GM12875 (cell line): ENCODE data around the gene FES.
"Not testable (repeated sequence)": the region's sequence is repeated elsewhere in the genome, so short reads cannot be mapped to it uniquely, and the experiment has no call there.

ENCODE experiments used
- H3K4me3 ChIP-seq: one replicate; pipeline ENCODE4 v1.5.1; 2011; ENCODE audit warnings: low read depth, low read length, control low read depth
- CTCF ChIP-seq: IDR thresholded peaks from 2 replicates; pipeline ENCODE4 v1.5.1; 2011; ENCODE audit warnings: low read depth, mild to moderate bottlenecking, control low read depth, inconsistent platforms, low read length, moderate library complexity, borderline replicate concordance; ENCODE audit not compliant: insufficient read depth

The FES gene

GRCh38 chr15:90839187-90840071, 44.9 kb upstream of the FES start:
- peak overlapping the region; percentile 69 for H3K4me3 ChIP-seq
- no peak for TF ChIP-seq CTCF

GRCh38 chr15:90840157-90840855, 44.0 kb upstream of the FES start:
- H3K4me3 ChIP-seq = peak overlapping the region; percentile 69

GRCh38 chr15:90840954-90841353, 43.4 kb upstream of the FES start:
- no peak for TF ChIP-seq CTCF
- H3K4me3 ChIP-seq = no peak overlapping the region

More at GRCh38 chr15:90840157-90840855, 44.0 kb upstream of the FES start:
- no peak for TF ChIP-seq CTCF

GRCh38 chr15:90844696-90845095, 39.6 kb upstream of the FES start:
- no peak for TF ChIP-seq CTCF
- no peak overlapping the region for H3K4me3 ChIP-seq

- no peak overlapping the region for H3K4me3 ChIP-seq
- no peak for TF ChIP-seq CTCF
These were observed 38.9 kb upstream of the FES start for GRCh38 chr15:90845201-90845949.

GRCh38 chr15:90849424-90849823, 34.9 kb upstream of the FES start:
- not testable (repeated sequence) for H3K4me3 ChIP-seq

- TF ChIP-seq CTCF = no peak
- H3K4me3 ChIP-seq = no peak overlapping the region
These were observed 33.2 kb upstream of the FES start for GRCh38 chr15:90851114-90851513.
